ENCODE measurements around the gene REM1. TPM values are rescaled to one million over a fixed set of nuclear protein-coding genes. Genes with fewer than 3 reads are reported as not detected.
"Not testable (repeated sequence)": the region's sequence is repeated elsewhere in the genome, so short reads cannot be mapped to it uniquely, and the experiment has no call there.

REM1 gene
- total and polyA plus RNA-seq, 2 experiments from 2014 or later: 0.28 TPM; not detected in 1

DNA sequence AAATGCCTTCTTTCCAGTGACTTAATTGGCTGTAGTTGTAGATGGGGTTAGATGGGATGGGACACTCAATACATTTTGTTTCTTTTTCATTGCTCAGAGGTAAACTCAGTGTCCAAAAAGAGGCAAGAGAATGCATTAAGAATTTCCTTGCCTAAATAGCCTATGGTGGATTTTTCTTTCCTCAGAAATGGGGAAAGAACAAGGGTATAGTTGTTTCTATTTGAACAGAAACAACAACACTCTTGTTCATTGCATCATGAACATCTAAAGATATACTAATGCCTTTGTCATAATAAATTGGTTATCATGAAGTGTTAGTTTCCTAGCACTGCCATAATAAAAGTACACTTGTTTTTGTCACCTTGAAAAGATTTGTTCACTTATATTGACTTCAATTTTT is 49.3 kb upstream of the REM1 start:
- Mint-ChIP-seq H3K36me3 (ENCODE audit: low read depth) (peaks cover 17% of the 10 kb centered on the region; the same call in 2 of the 3 replicates), H3K27ac (no peak overlapping the region), H3K27me3 (ENCODE audit: insufficient read depth, low read depth, poor library complexity) (peaks cover 5% of the 10 kb centered on the region), H3K9me3 (peaks cover 77% of the 10 kb centered on the region), H3K4me3 (no peak overlapping the region), H3K4me1 (no peaks in the 10 kb centered on the region)
- H3K9me2 ChIP-seq (ENCODE audit: insufficient read depth): no peaks in the 10 kb centered on the region
- H3K27me3 ChIP-seq (ENCODE audit: insufficient read depth): no peaks in the 10 kb centered on the region
- no peak overlapping the region for H2AFZ ChIP-seq
- H3K4me2 ChIP-seq: no peak overlapping the region
- H3K4me3 ChIP-seq: no peak overlapping the region
- H3K79me2 ChIP-seq (replicated peaks; ENCODE audit: insufficient read depth): no peaks in the 10 kb centered on the region
- DNase-seq (ENCODE audit: low spot score) (no peak), ATAC-seq (no peak)
- no peaks in the 10 kb centered on the region for H3K4me1 ChIP-seq (ENCODE audit: insufficient read depth)
- H3K27ac ChIP-seq (ENCODE audit: low read depth): no peak overlapping the region
- no peaks in the 10 kb centered on the region for H3F3A ChIP-seq (replicated peaks; ENCODE audit: low read depth)
- H4K20me1 ChIP-seq (replicated peaks; ENCODE audit: insufficient read depth): no peaks in the 10 kb centered on the region
- H3K36me3 ChIP-seq (ENCODE audit: insufficient read depth): no peaks in the 10 kb centered on the region
- TF ChIP-seq ZNF331 (CRISPR knock-in tag; IDR thresholded peaks at IDR 0.05; ENCODE audit: low read depth) (no peak), NANOG (IDR thresholded peaks at IDR 0.05; ENCODE audit: borderline replicate concordance) (no peak), CREB1 (CRISPR knock-in tag; IDR thresholded peaks at IDR 0.05; ENCODE audit: low read depth) (no peak), EZH2phosphoT487 (IDR thresholded peaks at IDR 0.05; ENCODE audit: unreplicated experiment) (no peak), EZH2 (IDR thresholded peaks at IDR 0.05; ENCODE audit: low read depth, unreplicated experiment) (no peak), JUNB (IDR thresholded peaks at IDR 0.05; ENCODE audit: unreplicated experiment) (no peak), STAT1 (IDR thresholded peaks at IDR 0.05; ENCODE audit: unreplicated experiment) (no peak), POLR2AphosphoS5 (IDR thresholded peaks at IDR 0.05; ENCODE audit: low read depth) (no peak)
- TF ChIP-seq, protein P1, sequence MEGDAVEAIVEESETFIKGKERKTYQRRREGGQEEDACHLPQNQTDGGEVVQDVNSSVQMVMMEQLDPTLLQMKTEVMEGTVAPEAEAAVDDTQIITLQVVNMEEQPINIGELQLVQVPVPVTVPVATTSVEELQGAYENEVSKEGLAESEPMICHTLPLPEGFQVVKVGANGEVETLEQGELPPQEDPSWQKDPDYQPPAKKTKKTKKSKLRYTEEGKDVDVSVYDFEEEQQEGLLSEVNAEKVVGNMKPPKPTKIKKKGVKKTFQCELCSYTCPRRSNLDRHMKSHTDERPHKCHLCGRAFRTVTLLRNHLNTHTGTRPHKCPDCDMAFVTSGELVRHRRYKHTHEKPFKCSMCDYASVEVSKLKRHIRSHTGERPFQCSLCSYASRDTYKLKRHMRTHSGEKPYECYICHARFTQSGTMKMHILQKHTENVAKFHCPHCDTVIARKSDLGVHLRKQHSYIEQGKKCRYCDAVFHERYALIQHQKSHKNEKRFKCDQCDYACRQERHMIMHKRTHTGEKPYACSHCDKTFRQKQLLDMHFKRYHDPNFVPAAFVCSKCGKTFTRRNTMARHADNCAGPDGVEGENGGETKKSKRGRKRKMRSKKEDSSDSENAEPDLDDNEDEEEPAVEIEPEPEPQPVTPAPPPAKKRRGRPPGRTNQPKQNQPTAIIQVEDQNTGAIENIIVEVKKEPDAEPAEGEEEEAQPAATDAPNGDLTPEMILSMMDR (conservative IDR thresholded peaks at IDR 0.05; ENCODE audit: low read depth in 2 of 2): no peak

DNA sequence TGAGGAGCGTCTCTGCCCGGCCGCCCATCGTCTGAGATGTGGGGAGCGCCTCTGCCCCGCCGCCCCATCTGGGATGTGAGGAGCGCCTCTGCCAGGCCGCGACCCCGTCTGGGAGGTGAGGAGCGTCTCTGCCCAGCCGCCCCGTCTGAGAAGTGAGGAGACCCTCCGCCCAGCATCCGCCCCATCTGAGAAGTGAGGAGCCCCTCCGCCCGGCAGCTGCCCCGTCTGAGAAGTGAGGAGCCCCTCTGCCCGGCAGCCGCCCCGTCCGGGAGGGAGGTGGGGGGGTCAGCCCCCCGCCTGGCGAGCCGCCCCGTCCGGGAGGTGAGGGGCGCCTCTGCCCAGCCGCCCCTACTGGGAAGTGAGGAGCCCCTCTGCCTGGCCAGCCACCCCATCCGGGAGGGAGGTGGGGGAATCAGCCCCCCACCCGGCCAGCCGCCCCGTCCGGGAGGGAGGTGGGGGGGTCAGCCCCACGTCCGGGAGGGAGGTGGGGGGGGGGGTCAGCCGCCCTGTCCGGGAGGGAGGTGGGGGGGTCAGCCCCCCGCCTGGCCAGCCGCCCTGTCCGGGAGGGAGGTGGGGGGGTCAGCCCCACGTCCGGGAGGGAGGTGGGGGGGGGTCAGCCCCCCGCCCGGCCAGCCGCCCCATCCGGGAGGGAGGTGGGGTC is 48.1 kb upstream of the REM1 start:
- H3K4me3 ChIP-seq; H3K27ac ChIP-seq (ENCODE audit: low read depth); H3K4me1 Mint-ChIP-seq; H3K4me3 Mint-ChIP-seq; H3K9me2 ChIP-seq (ENCODE audit: insufficient read depth); H3K36me3 ChIP-seq (ENCODE audit: insufficient read depth); ATAC-seq; H3K27ac Mint-ChIP-seq; H2AFZ ChIP-seq; H3K79me2 ChIP-seq (replicated peaks; ENCODE audit: insufficient read depth); H3K27me3 Mint-ChIP-seq (ENCODE audit: insufficient read depth, low read depth, poor library complexity); H4K20me1 ChIP-seq (replicated peaks; ENCODE audit: insufficient read depth); DNase-seq (ENCODE audit: low spot score); H3F3A ChIP-seq (replicated peaks; ENCODE audit: low read depth); H3K4me1 ChIP-seq (ENCODE audit: insufficient read depth); H3K27me3 ChIP-seq (ENCODE audit: insufficient read depth); H3K4me2 ChIP-seq: not testable (repeated sequence)
- H3K9me3 Mint-ChIP-seq: peaks cover 76% of the 10 kb centered on the region
- peaks cover 22% of the 10 kb centered on the region for H3K36me3 Mint-ChIP-seq (ENCODE audit: low read depth)

DNA sequence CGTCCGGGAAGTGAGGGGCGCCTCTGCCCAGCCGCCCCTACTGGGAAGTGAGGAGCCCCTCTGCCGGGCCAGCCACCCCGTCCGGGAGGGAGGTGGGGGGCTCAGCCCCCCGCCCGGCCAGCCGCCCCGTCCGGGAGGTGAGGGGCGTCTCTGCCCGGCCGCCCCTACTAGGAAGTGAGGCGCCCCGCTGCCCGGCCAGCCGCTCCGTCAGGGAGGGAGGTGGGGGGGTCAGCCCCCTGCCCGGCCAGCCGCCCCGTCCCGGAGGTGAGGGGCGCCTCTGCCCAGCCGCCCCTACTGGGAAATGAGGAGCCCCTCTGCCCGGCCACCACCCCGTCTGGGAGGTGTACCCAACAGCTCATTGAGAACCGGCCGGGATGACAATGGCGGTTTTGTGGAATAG is 47.5 kb upstream of the REM1 start:
- not testable (repeated sequence) for H3K4me1 Mint-ChIP-seq; H3K27ac ChIP-seq (ENCODE audit: low read depth); DNase-seq (ENCODE audit: low spot score); H3K4me1 ChIP-seq (ENCODE audit: insufficient read depth); H4K20me1 ChIP-seq (replicated peaks; ENCODE audit: insufficient read depth); H3K27ac Mint-ChIP-seq; H3K4me2 ChIP-seq; H3K36me3 ChIP-seq (ENCODE audit: insufficient read depth); H3F3A ChIP-seq (replicated peaks; ENCODE audit: low read depth); H3K27me3 ChIP-seq (ENCODE audit: insufficient read depth); H2AFZ ChIP-seq; H3K4me3 Mint-ChIP-seq; H3K79me2 ChIP-seq (replicated peaks; ENCODE audit: insufficient read depth); ATAC-seq; H3K9me2 ChIP-seq (ENCODE audit: insufficient read depth); H3K4me3 ChIP-seq; H3K27me3 Mint-ChIP-seq (ENCODE audit: insufficient read depth, low read depth, poor library complexity)
- Mint-ChIP-seq H3K9me3 (peaks cover 77% of the 10 kb centered on the region), H3K36me3 (ENCODE audit: low read depth) (peaks cover 22% of the 10 kb centered on the region)

Measured in GM23338 (cell line).